ENCODE data around the gene BNIP3. TPM values are rescaled to one million over a fixed set of nuclear protein-coding genes. Genes with fewer than 3 reads are reported as not detected.

BNIP3 gene
- total RNA-seq, 1 donor from 2014 or later: 112 TPM

DNA sequence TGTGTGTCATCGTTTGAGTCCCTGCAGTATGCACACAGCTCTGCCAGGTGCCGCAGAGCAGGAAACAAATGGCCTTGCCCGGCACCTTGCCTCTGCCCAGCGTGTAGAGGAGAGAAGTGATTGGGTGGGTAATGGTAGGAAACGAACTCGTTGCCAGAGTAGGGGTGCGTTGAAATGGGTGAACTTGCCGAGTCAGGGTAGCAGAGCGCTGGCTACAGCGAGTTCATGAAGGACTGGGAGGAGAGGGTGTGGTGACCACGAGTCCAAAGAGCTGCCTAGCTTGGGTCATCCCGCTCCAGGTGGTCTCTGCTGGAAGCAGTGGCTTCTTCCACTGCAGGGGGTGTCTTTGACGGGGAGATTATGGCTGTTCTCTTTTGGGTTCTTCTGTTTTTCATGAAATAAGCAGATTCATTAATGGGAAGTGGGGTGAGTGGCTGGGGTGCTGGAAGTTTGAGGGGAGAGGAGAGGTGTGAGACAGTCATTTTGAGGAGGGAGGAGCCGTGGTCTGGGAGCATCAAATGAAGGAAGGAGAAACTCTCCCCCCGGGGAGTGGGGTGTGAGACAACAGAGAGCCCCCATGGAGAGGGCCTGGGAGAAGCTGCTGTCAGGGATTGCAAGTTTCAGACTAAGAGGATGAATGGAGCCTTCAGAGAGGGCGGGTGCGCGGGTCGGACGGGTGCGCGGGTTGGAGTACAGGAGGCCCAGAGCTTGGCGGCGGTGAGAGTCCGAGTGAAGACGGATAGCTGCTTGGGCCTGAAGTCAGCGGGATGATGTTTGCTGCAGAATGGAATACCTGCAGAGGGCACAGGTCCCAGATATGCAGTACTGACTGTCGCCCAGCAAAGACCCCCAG lies 54.8 kb downstream of the BNIP3 start:
- peaks cover 18% of the 10 kb centered on the region for H3K4me1 ChIP-seq (ENCODE audit: insufficient read depth, low read length)
- peaks cover 100% of the 10 kb centered on the region for H3K79me2 ChIP-seq (ENCODE audit: insufficient read depth, low read length)
- H3K4me3 Mint-ChIP-seq (ENCODE audit: unreplicated experiment): peak overlapping the region; percentile 52
- no peak overlapping the region for H3K4me2 ChIP-seq (ENCODE audit: low read length)
- FAIRE-seq (no peak), DNase-seq (ENCODE audit: low read depth) (no peak)
- peaks cover 18% of the 10 kb centered on the region for H3K36me3 Mint-ChIP-seq (ENCODE audit: low read depth, unreplicated experiment)
- H3K27ac ChIP-seq (ENCODE audit: low read depth, low read length): no peak overlapping the region
- H3K9me3 Mint-ChIP-seq (ENCODE audit: unreplicated experiment): no peaks in the 10 kb centered on the region
- H3K27ac Mint-ChIP-seq (ENCODE audit: unreplicated experiment): peak overlapping the region; percentile 18
- peaks cover 93% of the 10 kb centered on the region for H4K20me1 ChIP-seq (ENCODE audit: insufficient read depth, low read length)
- peaks cover 40% of the 10 kb centered on the region for H3K4me1 Mint-ChIP-seq (ENCODE audit: low read depth, unreplicated experiment)
- H3K9me3 ChIP-seq (ENCODE audit: insufficient read depth, low read depth, low read length): no peaks in the 10 kb centered on the region
- no peaks in the 10 kb centered on the region for H3K36me3 ChIP-seq (ENCODE audit: insufficient read depth, low read length)
- no peak overlapping the region for H3K4me3 ChIP-seq (ENCODE audit: insufficient read depth, low read depth, low read length)
- TF ChIP-seq EZH2 (IDR thresholded peaks at IDR 0.05; ENCODE audit: insufficient read depth, low read length): no peak
- TF ChIP-seq, protein P1, sequence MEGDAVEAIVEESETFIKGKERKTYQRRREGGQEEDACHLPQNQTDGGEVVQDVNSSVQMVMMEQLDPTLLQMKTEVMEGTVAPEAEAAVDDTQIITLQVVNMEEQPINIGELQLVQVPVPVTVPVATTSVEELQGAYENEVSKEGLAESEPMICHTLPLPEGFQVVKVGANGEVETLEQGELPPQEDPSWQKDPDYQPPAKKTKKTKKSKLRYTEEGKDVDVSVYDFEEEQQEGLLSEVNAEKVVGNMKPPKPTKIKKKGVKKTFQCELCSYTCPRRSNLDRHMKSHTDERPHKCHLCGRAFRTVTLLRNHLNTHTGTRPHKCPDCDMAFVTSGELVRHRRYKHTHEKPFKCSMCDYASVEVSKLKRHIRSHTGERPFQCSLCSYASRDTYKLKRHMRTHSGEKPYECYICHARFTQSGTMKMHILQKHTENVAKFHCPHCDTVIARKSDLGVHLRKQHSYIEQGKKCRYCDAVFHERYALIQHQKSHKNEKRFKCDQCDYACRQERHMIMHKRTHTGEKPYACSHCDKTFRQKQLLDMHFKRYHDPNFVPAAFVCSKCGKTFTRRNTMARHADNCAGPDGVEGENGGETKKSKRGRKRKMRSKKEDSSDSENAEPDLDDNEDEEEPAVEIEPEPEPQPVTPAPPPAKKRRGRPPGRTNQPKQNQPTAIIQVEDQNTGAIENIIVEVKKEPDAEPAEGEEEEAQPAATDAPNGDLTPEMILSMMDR (IDR thresholded peaks at IDR 0.05; ENCODE audit: insufficient read depth, low read depth, low read length): no peak
- no peaks in the 10 kb centered on the region for H3K27me3 ChIP-seq (ENCODE audit: insufficient read depth, low read length)
- no peak overlapping the region for H3K9ac ChIP-seq (ENCODE audit: low read length)
- H3K27me3 Mint-ChIP-seq (ENCODE audit: low read depth, unreplicated experiment): no peaks in the 10 kb centered on the region
- H2AFZ ChIP-seq (ENCODE audit: low read depth, low read length): no peak overlapping the region

DNA sequence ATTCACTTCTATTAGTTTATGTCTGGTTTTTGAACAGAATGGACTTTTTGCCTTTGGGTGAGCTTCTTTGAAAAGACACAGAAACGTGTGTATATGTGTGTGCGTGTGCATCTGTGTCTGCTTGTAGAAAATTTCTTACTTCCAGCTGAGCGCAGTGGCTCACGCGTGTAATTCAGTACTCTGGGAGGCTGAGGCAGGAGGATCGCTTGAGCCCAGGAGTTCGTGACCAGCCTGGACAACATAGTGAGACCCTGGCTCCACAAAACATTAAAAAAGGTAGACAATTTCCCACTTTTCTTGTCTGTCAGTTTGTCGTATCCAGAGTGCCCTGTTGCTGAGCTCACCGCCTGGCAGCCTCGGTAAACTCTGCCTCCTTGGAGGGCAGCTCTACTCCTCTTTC lies 55.5 kb downstream of the BNIP3 start:
- Histone ChIP-seq H3K27me3 (ENCODE audit: insufficient read depth, low read length) (no peaks in the 10 kb centered on the region), H3K79me2 (ENCODE audit: insufficient read depth, low read length) (peaks cover 100% of the 10 kb centered on the region), H3K36me3 (ENCODE audit: insufficient read depth, low read length) (no peaks in the 10 kb centered on the region), H4K20me1 (ENCODE audit: insufficient read depth, low read length) (peaks cover 93% of the 10 kb centered on the region), H3K4me1 (ENCODE audit: insufficient read depth, low read length) (peaks cover 18% of the 10 kb centered on the region), H3K4me3 (ENCODE audit: insufficient read depth, low read depth, low read length) (no peak overlapping the region), H3K4me2 (ENCODE audit: low read length) (no peak overlapping the region), H2AFZ (ENCODE audit: low read depth, low read length) (no peak overlapping the region), H3K9ac (ENCODE audit: low read length) (no peak overlapping the region), H3K9me3 (ENCODE audit: insufficient read depth, low read depth, low read length) (no peaks in the 10 kb centered on the region), H3K27ac (ENCODE audit: low read depth, low read length) (no peak overlapping the region)
- Mint-ChIP-seq H3K9me3 (ENCODE audit: unreplicated experiment) (no peaks in the 10 kb centered on the region), H3K4me1 (ENCODE audit: low read depth, unreplicated experiment) (peaks cover 40% of the 10 kb centered on the region), H3K27me3 (ENCODE audit: low read depth, unreplicated experiment) (no peaks in the 10 kb centered on the region), H3K27ac (ENCODE audit: unreplicated experiment) (no peak overlapping the region), H3K36me3 (ENCODE audit: low read depth, unreplicated experiment) (peaks cover 17% of the 10 kb centered on the region), H3K4me3 (ENCODE audit: unreplicated experiment) (no peak overlapping the region)
- DNase-seq (ENCODE audit: low read depth) (no peak), FAIRE-seq (no peak)
- no peak for TF ChIP-seq EZH2 (IDR thresholded peaks at IDR 0.05; ENCODE audit: insufficient read depth, low read length)
- TF ChIP-seq, protein P1 (IDR thresholded peaks at IDR 0.05; ENCODE audit: insufficient read depth, low read depth, low read length): no peak

DNA sequence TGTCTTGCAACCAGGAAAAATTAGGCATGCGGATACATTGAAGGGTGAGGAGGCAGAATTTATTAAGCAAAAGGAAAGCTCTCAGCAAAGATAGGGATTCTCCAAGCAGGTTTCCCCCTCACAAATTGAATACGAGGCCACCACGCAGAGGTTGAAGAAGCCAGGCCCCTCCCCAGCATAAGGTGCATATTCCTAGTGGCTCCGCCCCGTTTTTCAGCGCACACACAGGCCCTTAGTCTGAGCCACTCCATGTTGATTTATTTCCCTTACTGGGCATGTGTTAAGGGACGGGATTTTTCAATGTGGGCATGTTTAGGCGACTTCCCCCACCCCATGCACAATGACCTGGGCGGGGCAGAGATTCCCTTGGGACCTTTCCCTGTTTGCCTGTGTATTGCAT lies 56.0 kb downstream of the BNIP3 start:
- no peak overlapping the region for H3K9ac ChIP-seq (ENCODE audit: low read length)
- H4K20me1 ChIP-seq (ENCODE audit: insufficient read depth, low read length): peaks cover 93% of the 10 kb centered on the region
- H3K4me1 Mint-ChIP-seq (ENCODE audit: low read depth, unreplicated experiment): peaks cover 39% of the 10 kb centered on the region

More for the DNA sequence above, 56.0 kb downstream of the BNIP3 start:
- no peaks in the 10 kb centered on the region for H3K36me3 ChIP-seq (ENCODE audit: insufficient read depth, low read length)
- H3K27me3 ChIP-seq (ENCODE audit: insufficient read depth, low read length): no peaks in the 10 kb centered on the region
- Mint-ChIP-seq H3K36me3 (ENCODE audit: low read depth, unreplicated experiment) (peaks cover 17% of the 10 kb centered on the region), H3K4me3 (ENCODE audit: unreplicated experiment) (no peak overlapping the region), H3K27ac (ENCODE audit: unreplicated experiment) (no peak overlapping the region), H3K27me3 (ENCODE audit: low read depth, unreplicated experiment) (no peaks in the 10 kb centered on the region), H3K9me3 (ENCODE audit: unreplicated experiment) (no peaks in the 10 kb centered on the region)
- H3K4me2 ChIP-seq (ENCODE audit: low read length): no peak overlapping the region
- FAIRE-seq (no peak), DNase-seq (ENCODE audit: low read depth) (no peak)
- no peak for TF ChIP-seq EZH2 (IDR thresholded peaks at IDR 0.05; ENCODE audit: insufficient read depth, low read length)
- TF ChIP-seq, protein P1 (IDR thresholded peaks at IDR 0.05; ENCODE audit: insufficient read depth, low read depth, low read length): no peak
- no peak overlapping the region for H3K27ac ChIP-seq (ENCODE audit: low read depth, low read length)
- peaks cover 18% of the 10 kb centered on the region for H3K4me1 ChIP-seq (ENCODE audit: insufficient read depth, low read length)
- H3K79me2 ChIP-seq (ENCODE audit: insufficient read depth, low read length): peaks cover 100% of the 10 kb centered on the region
- H3K4me3 ChIP-seq (ENCODE audit: insufficient read depth, low read depth, low read length): no peak overlapping the region
- no peak overlapping the region for H2AFZ ChIP-seq (ENCODE audit: low read depth, low read length)
- H3K9me3 ChIP-seq (ENCODE audit: insufficient read depth, low read depth, low read length): no peaks in the 10 kb centered on the region

All from astrocyte (in vitro differentiated cells and primary cell).